ENCODE data around the gene TAF10.

Gene TAF10

GRCh38 chr11:6583584-6583983, 28.4 kb downstream of the TAF10 start:
- no peak for DNase-seq (ENCODE audit: low read depth in 2 of 2)

GRCh38 chr11:6579681-6580080, 32.3 kb downstream of the TAF10 start:
- DNase-seq (ENCODE audit: low read depth in 2 of 2): no peak

GRCh38 chr11:6578134-6578533, 33.9 kb downstream of the TAF10 start:
- no peak for DNase-seq (ENCODE audit: low read depth in 2 of 2)

- no peak for DNase-seq (ENCODE audit: low read depth in 2 of 2)
Observed at GRCh38 chr11:6576471-6577373, 35.3 kb downstream of the TAF10 start.

GRCh38 chr11:6574816-6575715, 37.0 kb downstream of the TAF10 start:
- DNase-seq (ENCODE audit: low read depth in 2 of 2): no peak

GRCh38 chr11:6572215-6572614, 39.8 kb downstream of the TAF10 start:
- DNase-seq (ENCODE audit: low read depth in 2 of 2): no peak

- no peak for DNase-seq (ENCODE audit: low read depth in 2 of 2)
Observed at GRCh38 chr11:6571434-6572008, 40.5 kb downstream of the TAF10 start.

- no peak for DNase-seq (ENCODE audit: low read depth in 2 of 2)
Observed at GRCh38 chr11:6570691-6571427, 41.2 kb downstream of the TAF10 start.

- DNase-seq (ENCODE audit: low read depth in 2 of 2): no peak
Observed at GRCh38 chr11:6569706-6570105, 42.3 kb downstream of the TAF10 start.

GRCh38 chr11:6568191-6568918, 43.7 kb downstream of the TAF10 start:
- DNase-seq (ENCODE audit: low read depth in 2 of 2): no peak

- DNase-seq (ENCODE audit: low read depth in 2 of 2): no peak
Observed at GRCh38 chr11:6567371-6567745, 44.7 kb downstream of the TAF10 start.

GRCh38 chr11:6566704-6567370, 45.2 kb downstream of the TAF10 start:
- DNase-seq (ENCODE audit: low read depth in 2 of 2): no peak

GRCh38 chr11:6565988-6566703, 45.9 kb downstream of the TAF10 start:
- no peak for DNase-seq (ENCODE audit: low read depth in 2 of 2)

GRCh38 chr11:6565325-6565724, 46.7 kb downstream of the TAF10 start:
- no peak for DNase-seq (ENCODE audit: low read depth in 2 of 2)

- no peak for DNase-seq (ENCODE audit: low read depth in 2 of 2)
Observed at GRCh38 chr11:6563667-6564066, 48.3 kb downstream of the TAF10 start.

- DNase-seq (ENCODE audit: low read depth in 2 of 2): no peak
Observed at GRCh38 chr11:6563121-6563619, 48.8 kb downstream of the TAF10 start.

- no peak for DNase-seq (ENCODE audit: low read depth in 2 of 2)
Observed at GRCh38 chr11:6561288-6561687, 50.7 kb downstream of the TAF10 start.
